D721Med (cell line): ENCODE data around the gene MCU.
"Not testable (repeated sequence)": the region's sequence is repeated elsewhere in the genome, so short reads cannot be mapped to it uniquely, and the experiment has no call there.

Experiments
- DNase-seq: peaks from one replicate; pipeline ENCODE4 v3.0.0; 2011; ENCODE audit warnings: low spot score; ENCODE audit not compliant: insufficient read length
- FAIRE-seq: peaks from 2 replicates; lab custom pipeline; 2011; peaks lifted over from hg19 to GRCh38; lab: Jason Lieb, UNC
- CTCF ChIP-seq: IDR thresholded peaks from 2 replicates; pipeline ENCODE4 v1.5.1; 2012; ENCODE audit warnings: mild to moderate bottlenecking, control low read depth; ENCODE audit not compliant: insufficient read depth; ENCODE audit errors: missing control alignments

Gene MCU

GRCh38 chr10:72753760-72754231 lies 61.9 kb downstream of the MCU start:
- FAIRE-seq: no peak
- no peak for DNase-seq
- TF ChIP-seq CTCF: no peak

- TF ChIP-seq CTCF: no peak
- DNase-seq: no peak
- no peak for FAIRE-seq
These were observed 62.5 kb downstream of the MCU start for GRCh38 chr10:72754275-72755032.

GRCh38 chr10:72756674-72757385 lies 64.9 kb downstream of the MCU start:
- no peak for DNase-seq
- no peak for FAIRE-seq
- TF ChIP-seq CTCF: no peak

- no peak for TF ChIP-seq CTCF
These were observed 65.8 kb downstream of the MCU start for GRCh38 chr10:72757732-72758131.

GRCh38 chr10:72758930-72759329 lies 67.0 kb downstream of the MCU start:
- not testable (repeated sequence) for FAIRE-seq, DNase-seq

More at GRCh38 chr10:72757732-72758131, 65.8 kb downstream of the MCU start:
- DNase-seq: no peak
- no peak for FAIRE-seq

GRCh38 chr10:72759584-72759983 lies 67.6 kb downstream of the MCU start:
- DNase-seq (no peak), FAIRE-seq (no peak)
- TF ChIP-seq CTCF: no peak

- no peak for DNase-seq
- no peak for TF ChIP-seq CTCF
- FAIRE-seq: no peak
These were observed 69.6 kb downstream of the MCU start for GRCh38 chr10:72761498-72761897.
